Activated T-helper 1 cell treated with anti-CD3 and anti-CD28 coated beads, Interleukin-12 subunit alpha, Interleukin-12 subunit beta, Interleukin-2, Interleukin-4 antibody, amounts not matched to agents 30 ng/mL and 10 ng/mL and 1 ng/mL, durations not matched to agents 14 hours and 24 hours and 36 hours (primary cell): Measurements from ENCODE around the gene KCNE4. TPM values are rescaled to one million over a fixed set of nuclear protein-coding genes. Genes with fewer than 3 reads are reported as not detected.

Experiments
- DNase-seq: peaks from one replicate; pipeline ENCODE4 v3.0.0; 2021; ENCODE audit warnings: low spot score
- H3K27ac Mint-ChIP-seq: one replicate; pipeline ENCODE4 v1.8.0; 2021; ENCODE audit warnings: mild to moderate bottlenecking, mixed read lengths
- H3K27me3 Mint-ChIP-seq: one replicate; pipeline ENCODE4 v1.8.0; 2022; ENCODE audit warnings: mild to moderate bottlenecking, moderate library complexity, mixed read lengths; ENCODE audit not compliant: insufficient read depth
- H3K36me3 Mint-ChIP-seq: one replicate; pipeline ENCODE4 v1.8.0; 2021; ENCODE audit warnings: low read depth, mixed read lengths
- H3K4me1 Mint-ChIP-seq: one replicate; pipeline ENCODE4 v1.8.0; 2021; ENCODE audit warnings: low read depth, mixed read lengths
- H3K4me3 Mint-ChIP-seq: one replicate; pipeline ENCODE4 v1.8.0; 2021; ENCODE audit warnings: mild to moderate bottlenecking, moderate library complexity, mixed read lengths
- H3K9me3 Mint-ChIP-seq: one replicate; pipeline ENCODE4 v1.8.0; 2021; ENCODE audit warnings: mixed read lengths
- intact Hi-C: fragments of 100-400 bp; cut with micrococcal nuclease; formaldehyde crosslinking; loops from one replicate; pipeline ENCODE4 v1.15.1; 2024
- total RNA-seq: library from RNA; stranded (reverse); gene quantifications from 2 replicates; pipeline ENCODE4 v1.2.3, GENCODE V29; 2022

Gene KCNE4
- total RNA-seq, 1 donor from 2014 or later: not detected

DNA sequence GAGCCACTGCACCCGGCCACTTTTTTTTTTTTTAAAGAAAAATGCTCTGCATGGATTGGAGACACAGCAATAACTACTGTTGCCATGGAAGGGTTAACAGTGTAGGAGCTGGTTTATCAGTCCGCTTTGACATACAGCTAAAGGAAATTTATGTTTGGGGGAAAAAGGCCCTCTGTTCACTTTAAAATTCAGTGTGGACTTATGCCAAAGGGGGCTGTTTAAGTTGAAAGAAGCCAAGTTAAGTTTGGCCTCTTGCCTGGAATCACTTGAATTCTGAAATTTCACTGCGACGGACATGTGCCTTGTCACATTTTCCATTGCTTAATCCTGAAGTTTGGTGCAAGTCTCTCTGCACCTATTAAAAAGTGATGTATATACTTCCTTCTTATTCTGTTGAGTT, 3.1 kb downstream of the KCNE4 start:
- no peaks in the 10 kb centered on the region for H3K9me3 Mint-ChIP-seq
- no peak overlapping the region for H3K4me3 Mint-ChIP-seq
- H3K27ac Mint-ChIP-seq: no peak overlapping the region
- no peaks in the 10 kb centered on the region for H3K27me3 Mint-ChIP-seq
- DNase-seq: no peak
- H3K4me1 Mint-ChIP-seq: no peaks in the 10 kb centered on the region
- no peaks in the 10 kb centered on the region for H3K36me3 Mint-ChIP-seq
- intact Hi-C loops: no loop called here

GRCh38 chr2:223055836-223056235, 3.8 kb downstream of the KCNE4 start:
- no peaks in the 10 kb centered on the region for H3K36me3 Mint-ChIP-seq
- H3K27me3 Mint-ChIP-seq: no peaks in the 10 kb centered on the region
- no peaks in the 10 kb centered on the region for H3K4me1 Mint-ChIP-seq
- DNase-seq: no peak
- intact Hi-C loops: no loop called here
- no peaks in the 10 kb centered on the region for H3K9me3 Mint-ChIP-seq
- no peak overlapping the region for H3K4me3 Mint-ChIP-seq
- H3K27ac Mint-ChIP-seq: no peak overlapping the region

DNA sequence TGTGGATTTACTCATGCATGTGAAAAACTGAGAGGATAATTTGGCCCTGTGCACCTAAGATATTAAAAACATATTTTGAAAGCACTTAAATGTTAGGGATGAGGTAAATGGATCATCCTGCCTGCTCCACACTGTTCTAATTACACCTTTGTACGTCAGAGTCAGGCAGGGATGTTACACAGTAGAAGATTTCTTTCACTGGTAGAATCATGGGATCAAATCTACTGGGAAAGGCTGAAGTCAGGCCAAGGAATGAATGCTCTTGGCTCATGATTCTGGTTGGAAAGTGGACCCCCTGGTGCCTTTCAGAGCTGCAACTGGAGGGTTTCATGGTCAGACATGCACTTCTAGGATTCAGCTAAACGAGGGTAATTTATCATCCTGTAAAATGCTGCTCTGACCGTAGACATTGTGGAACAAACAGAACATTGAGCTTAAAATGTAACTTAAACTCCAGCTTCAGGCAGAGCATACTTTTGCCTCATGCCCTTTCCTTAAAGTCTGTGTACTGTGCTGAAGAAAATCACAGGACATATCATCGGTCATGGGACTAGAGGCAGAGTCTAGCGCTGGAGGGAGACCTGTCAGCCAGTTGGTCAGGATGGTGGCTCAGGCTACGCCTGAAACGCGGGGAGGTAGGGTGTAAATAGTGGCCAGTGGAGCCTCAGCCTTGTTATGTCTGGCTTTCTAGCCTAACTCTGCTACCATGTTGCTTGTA, 4.9 kb downstream of the KCNE4 start:
- no peak overlapping the region for H3K4me3 Mint-ChIP-seq

GRCh38 chr2:223057569-223057968, 5.6 kb downstream of the KCNE4 start:
- Mint-ChIP-seq H3K27ac (no peak overlapping the region), H3K4me3 (no peak overlapping the region), H3K4me1 (no peaks in the 10 kb centered on the region), H3K9me3 (no peaks in the 10 kb centered on the region), H3K27me3 (no peaks in the 10 kb centered on the region), H3K36me3 (no peaks in the 10 kb centered on the region)
- intact Hi-C loops: no loop called here
- no peak for DNase-seq

More for the DNA sequence above, 4.9 kb downstream of the KCNE4 start:
- DNase-seq: no peak
- intact Hi-C loops: no loop called here
- Mint-ChIP-seq H3K9me3 (no peaks in the 10 kb centered on the region), H3K27ac (no peak overlapping the region), H3K36me3 (no peaks in the 10 kb centered on the region), H3K27me3 (no peaks in the 10 kb centered on the region), H3K4me1 (no peaks in the 10 kb centered on the region)

DNA sequence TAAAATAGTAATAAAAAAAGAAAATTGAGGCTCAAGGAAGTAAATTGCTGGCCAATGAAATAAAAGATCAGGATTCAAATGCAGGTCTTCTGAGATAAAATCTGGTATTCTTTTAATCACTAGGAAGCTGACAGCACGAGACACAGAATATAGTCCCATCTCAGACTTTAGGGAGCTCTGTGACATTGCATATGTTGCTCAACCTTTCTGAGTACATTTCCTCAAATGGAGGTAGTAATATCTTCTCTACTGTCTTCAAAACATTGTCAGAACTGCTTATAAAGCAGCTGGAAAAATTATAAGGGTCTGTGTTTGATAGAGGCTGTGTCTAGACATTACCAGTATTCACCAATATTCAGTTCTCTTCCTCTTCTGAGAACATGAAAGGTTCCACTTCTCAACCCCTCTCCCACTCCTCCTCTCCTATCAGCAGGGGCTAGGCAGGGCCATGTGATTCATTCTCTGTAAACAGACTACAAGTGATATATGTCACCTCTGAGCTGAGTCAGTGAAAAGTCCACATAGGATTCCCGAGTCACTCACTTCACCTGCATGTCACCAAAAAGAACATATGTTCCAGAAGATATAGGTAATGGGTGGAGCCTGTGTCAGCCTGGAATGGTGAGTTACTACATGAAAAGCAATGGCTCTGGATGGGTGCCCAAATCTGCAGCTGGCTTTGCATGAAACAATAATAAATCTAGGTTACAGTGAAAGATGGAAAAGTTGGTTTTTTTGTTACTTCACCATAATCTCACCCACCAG, 7.1 kb downstream of the KCNE4 start:
- Mint-ChIP-seq H3K4me3 (no peak overlapping the region), H3K4me1 (no peaks in the 10 kb centered on the region), H3K27ac (no peak overlapping the region), H3K27me3 (peaks cover 2% of the 10 kb centered on the region), H3K36me3 (no peaks in the 10 kb centered on the region), H3K9me3 (no peaks in the 10 kb centered on the region)
- intact Hi-C loops: no loop called here
- DNase-seq: no peak

DNA sequence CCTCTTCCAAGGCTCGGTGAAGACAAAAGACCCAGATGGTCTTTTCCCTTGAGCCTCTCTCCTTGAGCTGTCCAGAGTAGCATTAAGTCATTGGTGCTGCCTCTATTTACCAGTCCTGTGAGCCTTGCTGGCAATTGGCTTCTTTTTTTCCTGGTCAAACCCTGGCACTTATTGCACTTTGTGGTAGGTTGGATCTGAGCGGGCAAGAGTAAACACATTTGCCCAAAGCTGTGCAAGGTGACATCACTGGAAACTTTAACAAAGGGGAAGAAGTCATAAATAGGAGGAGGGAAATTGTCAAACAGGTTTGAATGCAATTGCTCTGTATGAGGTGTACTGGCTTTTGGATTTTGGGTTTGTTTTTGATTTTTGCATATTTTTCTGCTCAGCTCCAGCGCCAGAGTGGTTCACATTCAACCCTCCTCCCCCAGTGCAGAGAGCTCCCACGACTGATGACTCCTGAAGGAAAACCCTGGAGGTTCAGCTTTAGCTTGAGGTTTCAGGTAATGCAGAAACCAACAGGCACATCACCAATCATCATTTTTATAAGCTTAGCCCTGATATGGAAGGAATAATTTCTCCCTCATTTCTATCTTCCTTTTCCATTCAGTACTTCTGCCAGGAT, 8.3 kb downstream of the KCNE4 start:
- H3K27me3 Mint-ChIP-seq: peaks cover 2% of the 10 kb centered on the region
- intact Hi-C loops: no loop called here
- H3K4me1 Mint-ChIP-seq: no peaks in the 10 kb centered on the region
- DNase-seq: no peak
- H3K27ac Mint-ChIP-seq: no peak overlapping the region
- no peaks in the 10 kb centered on the region for H3K36me3 Mint-ChIP-seq
- no peaks in the 10 kb centered on the region for H3K9me3 Mint-ChIP-seq
- no peak overlapping the region for H3K4me3 Mint-ChIP-seq

- intact Hi-C loops: no loop called here
- Mint-ChIP-seq H3K27me3 (peaks cover 2% of the 10 kb centered on the region), H3K4me3 (no peak overlapping the region), H3K27ac (no peak overlapping the region), H3K4me1 (no peaks in the 10 kb centered on the region), H3K9me3 (no peaks in the 10 kb centered on the region), H3K36me3 (no peaks in the 10 kb centered on the region)
- DNase-seq: no peak
Measured at GRCh38 chr2:223062396-223062795, 10.4 kb downstream of the KCNE4 start.

DNA sequence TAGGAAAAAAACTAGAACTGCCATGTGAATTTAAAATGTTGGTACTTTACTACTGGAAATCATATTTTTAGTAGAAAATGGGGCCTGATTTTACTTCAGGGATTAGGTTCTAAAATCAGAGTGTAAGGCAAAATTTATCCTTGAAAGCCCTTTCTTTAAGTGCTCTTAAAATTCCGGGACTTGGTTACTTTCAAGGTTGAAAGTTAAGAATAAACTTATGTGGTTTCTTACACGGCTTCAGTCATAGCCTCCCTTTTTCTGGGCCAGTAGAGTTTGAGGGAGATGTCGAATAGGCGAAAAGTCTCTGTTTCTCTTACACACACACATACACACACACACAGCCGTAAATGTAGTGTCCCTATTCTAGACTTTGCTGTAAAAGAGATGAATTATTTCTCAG, 13.1 kb downstream of the KCNE4 start:
- no peak for DNase-seq

DNA sequence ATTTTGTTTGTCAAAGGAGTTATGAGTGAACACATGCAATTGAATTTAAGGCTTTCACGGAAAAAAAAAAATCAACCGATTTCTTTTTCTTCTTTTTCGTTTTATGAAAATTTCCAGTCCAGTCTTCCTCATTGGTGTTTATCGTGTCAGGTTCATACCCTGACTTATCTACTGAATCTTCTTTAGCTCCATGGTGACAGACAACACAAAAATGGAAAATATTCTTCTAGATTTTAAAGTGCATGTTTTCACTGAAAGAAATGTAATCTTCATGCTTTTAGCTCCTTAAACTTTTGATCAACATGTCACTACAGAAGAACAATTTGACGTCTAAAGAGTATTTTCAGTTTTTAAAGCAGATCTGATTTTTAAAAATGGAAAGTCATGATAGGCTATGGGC, 14.7 kb downstream of the KCNE4 start:
- no peaks in the 10 kb centered on the region for H3K36me3 Mint-ChIP-seq
- no peak overlapping the region for H3K4me3 Mint-ChIP-seq
- no peaks in the 10 kb centered on the region for H3K4me1 Mint-ChIP-seq
- peaks cover 2% of the 10 kb centered on the region for H3K27me3 Mint-ChIP-seq
- intact Hi-C loops: no loop called here
- no peak for DNase-seq
- no peaks in the 10 kb centered on the region for H3K9me3 Mint-ChIP-seq
- H3K27ac Mint-ChIP-seq: no peak overlapping the region

More for the DNA sequence above, 13.1 kb downstream of the KCNE4 start:
- intact Hi-C loops: no loop called here
- no peak overlapping the region for H3K27ac Mint-ChIP-seq
- no peaks in the 10 kb centered on the region for H3K9me3 Mint-ChIP-seq
- no peak overlapping the region for H3K4me3 Mint-ChIP-seq
- H3K4me1 Mint-ChIP-seq: no peaks in the 10 kb centered on the region
- peaks cover 2% of the 10 kb centered on the region for H3K27me3 Mint-ChIP-seq
- no peaks in the 10 kb centered on the region for H3K36me3 Mint-ChIP-seq

- Mint-ChIP-seq H3K4me1 (no peaks in the 10 kb centered on the region), H3K36me3 (no peaks in the 10 kb centered on the region), H3K4me3 (no peak overlapping the region), H3K27ac (no peak overlapping the region), H3K9me3 (no peaks in the 10 kb centered on the region), H3K27me3 (peaks cover under 1% of the 10 kb centered on the region)
- intact Hi-C loops: no loop called here
- no peak for DNase-seq
Measured at GRCh38 chr2:223068071-223068470, 16.1 kb downstream of the KCNE4 start.

GRCh38 chr2:223069465-223069864, 17.5 kb downstream of the KCNE4 start:
- intact Hi-C loops: no loop called here

DNA sequence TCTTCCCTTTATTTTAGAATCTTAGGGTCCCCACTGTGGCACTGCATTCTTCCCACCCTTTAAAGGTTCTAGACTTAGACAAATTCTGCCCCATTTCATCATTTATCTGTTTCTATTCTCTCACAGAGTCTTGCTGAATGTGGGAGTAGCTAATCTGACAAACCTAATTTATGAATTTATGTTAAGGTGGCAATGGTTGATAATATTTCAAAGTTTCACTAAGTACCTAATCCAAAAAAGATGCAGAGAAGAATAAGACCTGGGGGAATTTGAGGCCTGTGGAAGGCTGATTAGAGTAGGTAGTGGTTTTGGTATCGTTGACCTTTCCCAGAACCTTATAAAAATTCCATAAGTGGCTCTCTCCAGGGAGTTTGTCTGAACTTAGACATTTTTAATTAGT, 18.0 kb downstream of the KCNE4 start:
- no peaks in the 10 kb centered on the region for H3K36me3 Mint-ChIP-seq
- H3K4me1 Mint-ChIP-seq: no peaks in the 10 kb centered on the region
- no peaks in the 10 kb centered on the region for H3K27me3 Mint-ChIP-seq
- H3K4me3 Mint-ChIP-seq: no peak overlapping the region
- no peak for DNase-seq
- H3K27ac Mint-ChIP-seq: no peak overlapping the region
- intact Hi-C loops: no loop called here
- no peaks in the 10 kb centered on the region for H3K9me3 Mint-ChIP-seq

More at GRCh38 chr2:223069465-223069864, 17.5 kb downstream of the KCNE4 start:
- no peaks in the 10 kb centered on the region for H3K4me1 Mint-ChIP-seq
- H3K27me3 Mint-ChIP-seq: no peaks in the 10 kb centered on the region
- no peak overlapping the region for H3K4me3 Mint-ChIP-seq
- no peak for DNase-seq
- H3K36me3 Mint-ChIP-seq: no peaks in the 10 kb centered on the region
- no peak overlapping the region for H3K27ac Mint-ChIP-seq
- no peaks in the 10 kb centered on the region for H3K9me3 Mint-ChIP-seq

GRCh38 chr2:223071139-223071538, 19.1 kb downstream of the KCNE4 start:
- no peak overlapping the region for H3K4me3 Mint-ChIP-seq
- H3K9me3 Mint-ChIP-seq: no peaks in the 10 kb centered on the region
- no peaks in the 10 kb centered on the region for H3K4me1 Mint-ChIP-seq
- H3K27me3 Mint-ChIP-seq: no peaks in the 10 kb centered on the region
- intact Hi-C loops: no loop called here
- H3K36me3 Mint-ChIP-seq: no peaks in the 10 kb centered on the region
- no peak overlapping the region for H3K27ac Mint-ChIP-seq
- DNase-seq: no peak
